Activated naive CD4-positive, alpha-beta T cell treated with anti-CD3 and anti-CD28 coated beads for 36 hours (primary cell): ENCODE data around the gene PLEKHA8. TPM values are rescaled to one million over a fixed set of nuclear protein-coding genes. Genes with fewer than 3 reads are reported as not detected.
A peak's percentile ranks its signal among the peaks of the same experiment; 100 is the strongest.

Experiments used
- CTCF ChIA-PET: fragments of 350-600 bp; sonication (Branson Sonifier 250); formaldehyde crosslinking; loops from one replicate; lab custom pipeline; 2021; ENCODE audit warnings: antibody characterized with exemption; lab: Charles Lee
- DNase-seq: peaks from one replicate; pipeline ENCODE4 v3.0.0-alpha.2; 2020
- H3K27ac Mint-ChIP-seq: one replicate; pipeline ENCODE4 v1.8.0; 2021; ENCODE audit warnings: mild to moderate bottlenecking, mixed read lengths
- H3K27me3 Mint-ChIP-seq: one replicate; pipeline ENCODE4 v1.8.0; 2021; ENCODE audit warnings: low read depth, mixed read lengths
- H3K36me3 Mint-ChIP-seq: one replicate; pipeline ENCODE4 v1.8.0; 2021; ENCODE audit warnings: low read depth, mixed read lengths
- H3K4me1 Mint-ChIP-seq: one replicate; pipeline ENCODE4 v1.8.0; 2021; ENCODE audit warnings: low read depth, mixed read lengths
- H3K4me3 Mint-ChIP-seq: one replicate; pipeline ENCODE4 v1.8.0; 2021; ENCODE audit warnings: mild to moderate bottlenecking, moderate library complexity, mixed read lengths
- H3K9me3 Mint-ChIP-seq: one replicate; pipeline ENCODE4 v1.8.0; 2021; ENCODE audit warnings: mixed read lengths
- intact Hi-C: fragments of 100-400 bp; cut with micrococcal nuclease; formaldehyde crosslinking; loops from one replicate; pipeline ENCODE4 v1.15.1; 2023
- total RNA-seq, 2 experiments: library from RNA; stranded (reverse); gene quantifications; one replicate each; pipeline ENCODE4 v1.2.3, GENCODE V29; 2021

The PLEKHA8 gene
- total RNA-seq, 2 experiments from 2014 or later, result 8.7 to 10.1 TPM

GRCh38 chr7:30143748-30144251 lies 115.6 kb downstream of the PLEKHA8 start:
- no peaks in the 10 kb centered on the region for H3K9me3 Mint-ChIP-seq
- DNase-seq, result peak; percentile 25
- no peak overlapping the region for H3K4me3 Mint-ChIP-seq
- H3K4me1 Mint-ChIP-seq, result no peaks in the 10 kb centered on the region
- H3K27ac Mint-ChIP-seq, result no peak overlapping the region
- H3K36me3 Mint-ChIP-seq, result peaks cover 1% of the 10 kb centered on the region
- intact Hi-C loops, result no loop called here
- no peaks in the 10 kb centered on the region for H3K27me3 Mint-ChIP-seq
- CTCF ChIA-PET, result no interaction called here

- intact Hi-C loops, result no loop called here
- no peaks in the 10 kb centered on the region for H3K9me3 Mint-ChIP-seq
- H3K4me1 Mint-ChIP-seq, result no peaks in the 10 kb centered on the region
- H3K36me3 Mint-ChIP-seq, result peaks cover 1% of the 10 kb centered on the region
- CTCF ChIA-PET, result no interaction called here
- H3K27me3 Mint-ChIP-seq, result no peaks in the 10 kb centered on the region
- no peak for DNase-seq
- no peak overlapping the region for H3K27ac Mint-ChIP-seq
- no peak overlapping the region for H3K4me3 Mint-ChIP-seq
Measured at GRCh38 chr7:30144657-30145306, 116.6 kb downstream of the PLEKHA8 start.

GRCh38 chr7:30145426-30145970 lies 117.3 kb downstream of the PLEKHA8 start:
- DNase-seq, result no peak
- H3K9me3 Mint-ChIP-seq, result no peaks in the 10 kb centered on the region
- no peak overlapping the region for H3K27ac Mint-ChIP-seq
- H3K4me3 Mint-ChIP-seq, result no peak overlapping the region
- no peaks in the 10 kb centered on the region for H3K27me3 Mint-ChIP-seq
- H3K36me3 Mint-ChIP-seq, result peaks cover 1% of the 10 kb centered on the region
- intact Hi-C loops, result no loop called here
- no peaks in the 10 kb centered on the region for H3K4me1 Mint-ChIP-seq
- CTCF ChIA-PET, result no interaction called here

- H3K27ac Mint-ChIP-seq, result no peak overlapping the region
- DNase-seq, result peak; percentile 16
- H3K4me1 Mint-ChIP-seq, result no peaks in the 10 kb centered on the region
- peaks cover 1% of the 10 kb centered on the region for H3K36me3 Mint-ChIP-seq
- intact Hi-C loops, result no loop called here
- CTCF ChIA-PET, result interaction anchor here (1.1 kb wide), 1 partner anchor 9 kb away, joined by 3 read pairs; no protein-coding TSS in a partner anchor
- H3K27me3 Mint-ChIP-seq, result no peaks in the 10 kb centered on the region
- no peaks in the 10 kb centered on the region for H3K9me3 Mint-ChIP-seq
- H3K4me3 Mint-ChIP-seq, result no peak overlapping the region
Measured at GRCh38 chr7:30146127-30146612, 118.0 kb downstream of the PLEKHA8 start.

GRCh38 chr7:30147223-30147622 lies 119.0 kb downstream of the PLEKHA8 start:
- CTCF ChIA-PET, result interaction anchor here (1.1 kb wide), 1 partner anchor 10 kb away, joined by 3 read pairs; no protein-coding TSS in a partner anchor
- no peak overlapping the region for H3K27ac Mint-ChIP-seq
- intact Hi-C loops, result no loop called here

GRCh38 chr7:30147785-30148184 lies 119.6 kb downstream of the PLEKHA8 start:
- Mint-ChIP-seq H3K27me3 (no peaks in the 10 kb centered on the region), H3K36me3 (peaks cover 1% of the 10 kb centered on the region), H3K9me3 (no peaks in the 10 kb centered on the region), H3K4me1 (no peaks in the 10 kb centered on the region), H3K27ac (no peak overlapping the region), H3K4me3 (no peak overlapping the region)
- no peak for DNase-seq
- intact Hi-C loops, result no loop called here
- CTCF ChIA-PET, result interaction anchor here (1.4 kb wide), 1 partner anchor 85 kb away, joined by 4 read pairs; no protein-coding TSS in a partner anchor

More at GRCh38 chr7:30147223-30147622, 119.0 kb downstream of the PLEKHA8 start:
- no peaks in the 10 kb centered on the region for H3K27me3 Mint-ChIP-seq
- no peaks in the 10 kb centered on the region for H3K4me1 Mint-ChIP-seq
- H3K36me3 Mint-ChIP-seq, result peaks cover 1% of the 10 kb centered on the region
- DNase-seq, result no peak
- no peaks in the 10 kb centered on the region for H3K9me3 Mint-ChIP-seq
- no peak overlapping the region for H3K4me3 Mint-ChIP-seq

- CTCF ChIA-PET, result interaction anchor here (0.6 to 1.4 kb wide), 4 partner anchors 9 to 329 kb away, joined by 3 to 4 read pairs (median 3); no protein-coding TSS in a partner anchor
- no peaks in the 10 kb centered on the region for H3K27me3 Mint-ChIP-seq
- H3K4me1 Mint-ChIP-seq, result no peaks in the 10 kb centered on the region
- no peaks in the 10 kb centered on the region for H3K9me3 Mint-ChIP-seq
- peaks cover 1% of the 10 kb centered on the region for H3K36me3 Mint-ChIP-seq
- intact Hi-C loops, result no loop called here
- H3K4me3 Mint-ChIP-seq, result no peak overlapping the region
- peak overlapping the region; percentile 20 for H3K27ac Mint-ChIP-seq
- no peak for DNase-seq
Measured at GRCh38 chr7:30148426-30148825, 120.2 kb downstream of the PLEKHA8 start.

GRCh38 chr7:30148951-30149459 lies 120.8 kb downstream of the PLEKHA8 start:
- Mint-ChIP-seq H3K4me3 (peak overlapping the region; percentile 49), H3K4me1 (no peaks in the 10 kb centered on the region), H3K9me3 (no peaks in the 10 kb centered on the region), H3K27me3 (no peaks in the 10 kb centered on the region), H3K36me3 (peaks cover 1% of the 10 kb centered on the region), H3K27ac (peak overlapping the region; percentile 21)
- intact Hi-C loops, result loop anchor here (1.0 kb wide), 2 partner anchors 10 to 12 kb away; no protein-coding TSS in a partner anchor
- peak; percentile 69 for DNase-seq
- CTCF ChIA-PET, result interaction anchor here (0.6 to 1.4 kb wide), 4 partner anchors 9 to 329 kb away, joined by 3 to 4 read pairs (median 3); no protein-coding TSS in a partner anchor

- Mint-ChIP-seq H3K9me3 (no peaks in the 10 kb centered on the region), H3K27me3 (no peaks in the 10 kb centered on the region), H3K36me3 (peaks cover 1% of the 10 kb centered on the region), H3K4me3 (peak overlapping the region; percentile 49), H3K27ac (no peak overlapping the region), H3K4me1 (no peaks in the 10 kb centered on the region)
- CTCF ChIA-PET, result no interaction called here
- intact Hi-C loops, result loop anchor here (1.0 kb wide), 2 partner anchors 10 to 12 kb away; no protein-coding TSS in a partner anchor
- no peak for DNase-seq
Measured at GRCh38 chr7:30149640-30150272, 121.5 kb downstream of the PLEKHA8 start.

- DNase-seq, result no peak
- peaks cover 1% of the 10 kb centered on the region for H3K36me3 Mint-ChIP-seq
- no peaks in the 10 kb centered on the region for H3K27me3 Mint-ChIP-seq
- H3K27ac Mint-ChIP-seq, result no peak overlapping the region
- intact Hi-C loops, result no loop called here
- CTCF ChIA-PET, result no interaction called here
- no peak overlapping the region for H3K4me3 Mint-ChIP-seq
- no peaks in the 10 kb centered on the region for H3K4me1 Mint-ChIP-seq
- no peaks in the 10 kb centered on the region for H3K9me3 Mint-ChIP-seq
Measured at GRCh38 chr7:30150711-30151110, 122.5 kb downstream of the PLEKHA8 start.

- CTCF ChIA-PET, result interaction anchor here (0.7 to 1.4 kb wide), 2 partner anchors 10 to 72 kb away, joined by 3 to 5 read pairs; no protein-coding TSS in a partner anchor
- Mint-ChIP-seq H3K4me3 (no peak overlapping the region), H3K4me1 (peaks cover 20% of the 10 kb centered on the region), H3K27ac (no peak overlapping the region), H3K27me3 (no peaks in the 10 kb centered on the region), H3K36me3 (no peaks in the 10 kb centered on the region), H3K9me3 (no peaks in the 10 kb centered on the region)
- intact Hi-C loops, result no loop called here
- no peak for DNase-seq
Measured at GRCh38 chr7:30154111-30154587, 125.9 kb downstream of the PLEKHA8 start.

GRCh38 chr7:30155481-30155880 lies 127.3 kb downstream of the PLEKHA8 start:
- H3K4me1 Mint-ChIP-seq, result peaks cover 32% of the 10 kb centered on the region
- H3K36me3 Mint-ChIP-seq, result no peaks in the 10 kb centered on the region
- no peak for DNase-seq
- no peaks in the 10 kb centered on the region for H3K27me3 Mint-ChIP-seq
- no peak overlapping the region for H3K4me3 Mint-ChIP-seq
- CTCF ChIA-PET, result interaction anchor here (1.4 kb wide), 1 partner anchor 9 kb away, joined by 5 read pairs; no protein-coding TSS in a partner anchor
- no peaks in the 10 kb centered on the region for H3K9me3 Mint-ChIP-seq
- intact Hi-C loops, result no loop called here
- H3K27ac Mint-ChIP-seq, result no peak overlapping the region
